K562 (cell line): Measurements from ENCODE around the gene FAM89B. TPM values are rescaled to one million over a fixed set of nuclear protein-coding genes. Genes with fewer than 3 reads are reported as not detected.
A peak's percentile ranks its signal among the peaks of the same experiment; 100 is the strongest.

Experiments
- ATF1 ChIP-seq, 2 experiments: fragments of 450-650 bp in 1 of 2; IDR thresholded peaks; 2 replicates each; pipeline ENCODE4 v1.6.1; 2016; ENCODE audit warnings: missing compliant biosample characterization in 1 of 2, missing genetic modification characterization in 1 of 2
- E2F1 ChIP-seq: sonication (generic); formaldehyde crosslinking; IDR thresholded peaks from 2 replicates; pipeline ENCODE4 v1.8.1; 2023; ENCODE audit warnings: mild to moderate bottlenecking, missing genetic modification reagents, moderate library complexity
- EZH2 ChIP-seq: IDR thresholded peaks from 2 replicates; pipeline ENCODE4 v1.6.1; 2012; ENCODE audit warnings: low read depth, mild to moderate bottlenecking, inconsistent platforms, low read length, borderline replicate concordance
- GATA2 ChIP-seq: sonication (generic); formaldehyde crosslinking; IDR thresholded peaks from 2 replicates; pipeline ENCODE4 v1.4.0; 2020; ENCODE audit warnings: mild to moderate bottlenecking, missing genetic modification reagents
- NCOA4 ChIP-seq: fragments of 450-650 bp; IDR thresholded peaks from 2 replicates; pipeline ENCODE4 v1.6.1; 2018; ENCODE audit warnings: mild to moderate bottlenecking; ENCODE audit not compliant: partially characterized antibody
- NEUROD1 ChIP-seq: fragments of 150-350 bp; IDR thresholded peaks from 2 replicates; pipeline ENCODE4 v1.6.1; 2014; ENCODE audit warnings: borderline replicate concordance, low read length, low read depth; ENCODE audit not compliant: partially characterized antibody
- PHF20 ChIP-seq: fragments of 450-650 bp; IDR thresholded peaks from 2 replicates; pipeline ENCODE4 v1.6.1; 2018; ENCODE audit not compliant: partially characterized antibody
- SMARCB1 ChIP-seq: IDR thresholded peaks from 2 replicates; pipeline ENCODE4 v1.6.1; 2011; ENCODE audit warnings: improper control_type of control experiment, low read depth; ENCODE audit not compliant: insufficient read length
- ZNF140 ChIP-seq: fragments of 250-450 bp; sonication (Bioruptor Pico); IDR thresholded peaks from 2 replicates; pipeline ENCODE4 v1.8.0; 2021; ENCODE audit warnings: moderate library complexity, mild to moderate bottlenecking, inconsistent platforms
- ZNF311 ChIP-seq: fragments of 250-450 bp; sonication (Bioruptor Pico); IDR thresholded peaks from 2 replicates; pipeline ENCODE4 v1.4.0; 2020; ENCODE audit warnings: mild to moderate bottlenecking, moderate library complexity
- ZNF398 ChIP-seq: fragments of 250-450 bp; sonication (Bioruptor Pico); IDR thresholded peaks from 2 replicates; pipeline ENCODE4 v1.8.0; 2021; ENCODE audit warnings: moderate library complexity, mild to moderate bottlenecking, inconsistent platforms
- ZNF407 ChIP-seq: fragments of 450-650 bp; IDR thresholded peaks from 2 replicates; pipeline ENCODE4 v1.6.1; 2016; ENCODE audit warnings: low read depth
- ZNF75A ChIP-seq: fragments of 450-650 bp; formaldehyde crosslinking; IDR thresholded peaks from 2 replicates; pipeline ENCODE4 v1.4.0; 2020; ENCODE audit warnings: mild to moderate bottlenecking
- polyA plus RNA-seq, 8 experiments: library from polyadenylated mRNA; depleted of rRNA in 4 of 8; stranded (reverse) in 5 of 8; unstranded in 3 of 8; fragments of >200 nt; fragmentation: Nextera tagmentation in 2 of 8; fragmentation: Illumina TruSeq in 1 of 8; extraction: Ambion mirVana in 2 of 8; extraction: Trizol in 1 of 8; gene quantifications; 2 replicates each; pipeline versions ENCODE4 v1.2.1 to v1.2.3, GENCODE V29; 2011 to 2014; ENCODE audit warnings: inconsistent platforms in 1 of 8, missing spikeins in 1 of 8
- total RNA-seq, 7 experiments: library from RNA; depleted of rRNA in 6 of 7; stranded (reverse); fragments of >200 nt in 6 of 7; fragmentation: Illumina TruSeq in 2 of 7; extraction: Trizol in 2 of 7; gene quantifications; 2 replicates each; pipeline versions ENCODE4 v1.2.1 to v1.2.3, GENCODE V29; 2011 to 2021; ENCODE audit warnings: low replicate concordance in 1 of 7
- TF ChIP-seq, protein P1 (sequence below), 3 experiments: IDR thresholded peaks in 2 of 3; conservative IDR thresholded peaks in 1 of 3; 2 replicates each; pipeline ENCODE4 v1.5.1; 2011 to 2012; ENCODE audit warnings: low read length in 3 of 3, mild to moderate bottlenecking in 3 of 3, control low read depth in 2 of 3, improper control_type of control experiment in 1 of 3, inconsistent platforms in 1 of 3, low read depth in 1 of 3, mixed read lengths in 1 of 3, moderate library complexity in 1 of 3; ENCODE audit not compliant: insufficient read depth in 2 of 3

FAM89B gene
- total and polyA plus RNA-seq, 9 of the 15 experiments (the other 6 are each of a cell fraction or from before 2014, with no cell fraction given) = 0.32 to 27.6 (median 11.9) TPM

- TF ChIP-seq GATA2 (CRISPR knock-in tag) (peak; percentile 39; the same call in 1 of the 2 replicates), ZNF311 (CRISPR knock-in tag) (no peak), ATF1 (CRISPR knock-in tag; IDR thresholded peaks at IDR 0.05) (no peak), ATF1 (tag; IDR thresholded peaks at IDR 0.05) (peak; percentile 13; the same call in 1 of the 2 replicates), ZNF75A (CRISPR knock-in tag) (no peak), SMARCB1 (no peak), NEUROD1 (no peak), NCOA4 (no peak), E2F1 (CRISPR knock-in tag) (no peak), ZNF407 (no peak), ZNF140 (CRISPR knock-in tag) (no peak), PHF20 (no peak), ZNF398 (CRISPR knock-in tag) (no peak), EZH2 (no peak)
- TF ChIP-seq, protein P1, sequence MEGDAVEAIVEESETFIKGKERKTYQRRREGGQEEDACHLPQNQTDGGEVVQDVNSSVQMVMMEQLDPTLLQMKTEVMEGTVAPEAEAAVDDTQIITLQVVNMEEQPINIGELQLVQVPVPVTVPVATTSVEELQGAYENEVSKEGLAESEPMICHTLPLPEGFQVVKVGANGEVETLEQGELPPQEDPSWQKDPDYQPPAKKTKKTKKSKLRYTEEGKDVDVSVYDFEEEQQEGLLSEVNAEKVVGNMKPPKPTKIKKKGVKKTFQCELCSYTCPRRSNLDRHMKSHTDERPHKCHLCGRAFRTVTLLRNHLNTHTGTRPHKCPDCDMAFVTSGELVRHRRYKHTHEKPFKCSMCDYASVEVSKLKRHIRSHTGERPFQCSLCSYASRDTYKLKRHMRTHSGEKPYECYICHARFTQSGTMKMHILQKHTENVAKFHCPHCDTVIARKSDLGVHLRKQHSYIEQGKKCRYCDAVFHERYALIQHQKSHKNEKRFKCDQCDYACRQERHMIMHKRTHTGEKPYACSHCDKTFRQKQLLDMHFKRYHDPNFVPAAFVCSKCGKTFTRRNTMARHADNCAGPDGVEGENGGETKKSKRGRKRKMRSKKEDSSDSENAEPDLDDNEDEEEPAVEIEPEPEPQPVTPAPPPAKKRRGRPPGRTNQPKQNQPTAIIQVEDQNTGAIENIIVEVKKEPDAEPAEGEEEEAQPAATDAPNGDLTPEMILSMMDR (IDR thresholded peaks at IDR 0.05 in 2 of 3, conservative IDR thresholded peaks at IDR 0.05 in 1 of 3; ENCODE audit: insufficient read depth in 2 of 3, low read depth in 1 of 3, low read length in 3 of 3) = peak; percentile 75 to 84 (median 81)
Observed at GRCh38 chr11:65571940-65572339, 398 bp upstream of the FAM89B start (continued).
